Thyroid gland (tissue), 4 donors: Measurements from ENCODE around the gene DEPDC1. TPM values are rescaled to one million over a fixed set of nuclear protein-coding genes. Genes with fewer than 3 reads are reported as not detected.

Experiments
- DNase-seq, 2 donors: peaks; one replicate each; pipeline ENCODE4 v3.0.0-alpha.2; 2019
- H3K27ac ChIP-seq, 3 donors: fragments of 200-600 bp; sonication (generic); 1 replicate in 2 of 3; 2 replicates in 1 of 3; pipeline ENCODE4 v1.5.1; 2016 to 2019; ENCODE audit warnings: mild to moderate bottlenecking in 1 of 3, moderate library complexity in 1 of 3
- H3K27me3 ChIP-seq: fragments of 200-600 bp; sonication (generic); one replicate; pipeline ENCODE4 v1.5.1; 2019
- H3K36me3 ChIP-seq, 2 donors: fragments of 200-600 bp; sonication (generic); one replicate each; pipeline ENCODE4 v1.5.1; 2016 to 2019
- H3K4me1 ChIP-seq, 2 donors: fragments of 200-600 bp; sonication (generic); one replicate each; pipeline ENCODE4 v1.5.1; 2017 to 2019
- H3K4me3 ChIP-seq, 3 donors: fragments of 200-600 bp; sonication (generic); replicated peaks in 1 of 3; 1 replicate in 2 of 3; 2 replicates in 1 of 3; pipeline ENCODE4 v1.5.1; 2016; ENCODE audit warnings: mild to moderate bottlenecking in 1 of 3
- H3K9me3 ChIP-seq: fragments of 200-600 bp; sonication (generic); one replicate; pipeline ENCODE4 v1.5.1; 2017
- POLR2A ChIP-seq, 2 donors: fragments of 450-650 bp; IDR thresholded peaks; one replicate each; pipeline ENCODE4 v1.6.1; 2017; ENCODE audit warnings: antibody characterized with exemption in 2 of 2, mild to moderate bottlenecking in 2 of 2, moderate library complexity in 1 of 2
- WGBS, 2 donors: methylation state at CpG; one replicate each; pipeline ENCODE4 v1.1.5; 2017; 5-methylcytosine and 5-hydroxymethylcytosine counted together
- intact Hi-C: fragments of 100-400 bp; cut with DNase I; formaldehyde crosslinking; loops from one replicate; pipeline ENCODE4 v1.15.1; 2023
- small RNA-seq: library from RNA; depleted of rRNA; stranded (forward); fragments of <200 nt; gene quantifications from one replicate; pipeline ENCODE3, GENCODE V24; 2016
- total RNA-seq, 4 donors: library from RNA; depleted of rRNA; stranded (reverse); fragments of >200 nt; gene quantifications; one replicate each; pipeline ENCODE4 v1.2.3, GENCODE V29; 2016
- TF ChIP-seq, protein P1 (sequence below), 6 experiments: fragments of 200-600 bp in 3 of 6; fragments of 450-650 bp in 3 of 6; sonication (generic) in 3 of 6; IDR thresholded peaks; one replicate each; pipeline ENCODE4 v1.5.1; 2016 to 2019; ENCODE audit warnings: antibody characterized with exemption in 6 of 6, mild to moderate bottlenecking in 2 of 6, inconsistent platforms in 1 of 6, moderate library complexity in 1 of 6

The DEPDC1 gene
- total RNA-seq, 4 donors from 2014 or later, result 0.11 to 0.27 (median 0.13) TPM; not detected in 1

DNA sequence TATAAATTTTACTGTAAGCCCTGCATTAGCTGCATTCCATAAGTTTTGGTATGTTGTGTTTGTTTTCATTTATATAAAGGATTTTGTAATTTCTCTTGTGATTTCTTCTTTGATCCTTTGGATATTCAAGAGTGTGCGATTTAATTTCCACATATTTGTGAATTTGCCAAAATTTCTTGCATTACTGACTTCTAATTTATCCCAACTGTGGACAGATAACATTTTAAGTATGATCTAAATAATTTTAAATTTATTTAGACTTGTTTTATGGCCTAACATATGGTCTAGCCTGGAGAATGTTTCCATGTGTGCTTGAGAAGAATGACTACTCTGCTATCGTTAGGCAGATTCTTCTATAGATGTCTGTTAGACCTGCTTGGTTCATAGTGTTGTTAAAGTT lies 70.3 kb downstream of the DEPDC1 start:
- no peaks in the 10 kb centered on the region for H3K27me3 ChIP-seq
- H3K4me3 ChIP-seq, result no peak overlapping the region
- intact Hi-C loops, result no loop called here
- no peaks in the 10 kb centered on the region for H3K36me3 ChIP-seq
- H3K27ac ChIP-seq, result no peak overlapping the region
- TF ChIP-seq, protein P1, sequence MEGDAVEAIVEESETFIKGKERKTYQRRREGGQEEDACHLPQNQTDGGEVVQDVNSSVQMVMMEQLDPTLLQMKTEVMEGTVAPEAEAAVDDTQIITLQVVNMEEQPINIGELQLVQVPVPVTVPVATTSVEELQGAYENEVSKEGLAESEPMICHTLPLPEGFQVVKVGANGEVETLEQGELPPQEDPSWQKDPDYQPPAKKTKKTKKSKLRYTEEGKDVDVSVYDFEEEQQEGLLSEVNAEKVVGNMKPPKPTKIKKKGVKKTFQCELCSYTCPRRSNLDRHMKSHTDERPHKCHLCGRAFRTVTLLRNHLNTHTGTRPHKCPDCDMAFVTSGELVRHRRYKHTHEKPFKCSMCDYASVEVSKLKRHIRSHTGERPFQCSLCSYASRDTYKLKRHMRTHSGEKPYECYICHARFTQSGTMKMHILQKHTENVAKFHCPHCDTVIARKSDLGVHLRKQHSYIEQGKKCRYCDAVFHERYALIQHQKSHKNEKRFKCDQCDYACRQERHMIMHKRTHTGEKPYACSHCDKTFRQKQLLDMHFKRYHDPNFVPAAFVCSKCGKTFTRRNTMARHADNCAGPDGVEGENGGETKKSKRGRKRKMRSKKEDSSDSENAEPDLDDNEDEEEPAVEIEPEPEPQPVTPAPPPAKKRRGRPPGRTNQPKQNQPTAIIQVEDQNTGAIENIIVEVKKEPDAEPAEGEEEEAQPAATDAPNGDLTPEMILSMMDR (IDR thresholded peaks at IDR 0.05), result no peak
- no peak for TF ChIP-seq POLR2A (IDR thresholded peaks at IDR 0.05)
- WGBS, 2 donors, result 84 to 88% methylated on average over 2 of the region's 2 CpGs
- DNase-seq, result no peak
- H3K4me1 ChIP-seq, result no peaks in the 10 kb centered on the region
- H3K9me3 ChIP-seq, result no peaks in the 10 kb centered on the region

Small RNA genes within 50 kb of the gene (small RNA-seq; reads per million reads assigned to genes)
- not detected for gene TXNP2

Other genes with a start within 250 kb of the DEPDC1 start
- gene RPE65, start 47.1 kb downstream of the DEPDC1 start, total RNA-seq, result not detected